ENCODE data around the gene VSIG10L2. TPM values are rescaled to one million over a fixed set of nuclear protein-coding genes. Genes with fewer than 3 reads are reported as not detected.

VSIG10L2 gene
- total RNA-seq, 1 donor from 2014 or later, result 28.2 TPM

DNA sequence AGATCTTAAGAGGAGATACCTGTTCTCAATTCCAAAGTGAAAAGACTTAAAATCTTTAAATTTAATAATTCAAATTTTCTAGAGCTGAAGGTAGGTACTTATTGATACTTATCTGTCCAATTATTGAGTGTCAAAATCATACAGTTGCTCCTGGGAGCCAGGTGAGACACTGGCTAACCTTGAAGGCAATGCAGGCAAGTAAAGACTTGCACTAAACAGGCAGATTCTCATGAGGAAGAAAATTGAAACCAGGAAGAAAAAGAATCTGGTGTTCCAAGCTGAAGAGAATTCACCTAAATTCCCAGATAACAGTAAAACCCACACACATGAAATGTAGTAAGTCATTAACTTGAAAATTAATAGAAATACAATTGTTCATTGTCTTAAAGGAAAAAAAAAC is 30.3 kb downstream of the VSIG10L2 start:
- Histone ChIP-seq H3K27ac (no peak overlapping the region), H3K9me3 (no peaks in the 10 kb centered on the region), H3K4me1 (no peaks in the 10 kb centered on the region), H3K27me3 (no peaks in the 10 kb centered on the region), H3K4me3 (no peak overlapping the region), H3K36me3 (no peaks in the 10 kb centered on the region)
- DNase-seq (ENCODE audit: extremely low spot score in 2 of 2), result no peak
- TF ChIP-seq, protein P1, sequence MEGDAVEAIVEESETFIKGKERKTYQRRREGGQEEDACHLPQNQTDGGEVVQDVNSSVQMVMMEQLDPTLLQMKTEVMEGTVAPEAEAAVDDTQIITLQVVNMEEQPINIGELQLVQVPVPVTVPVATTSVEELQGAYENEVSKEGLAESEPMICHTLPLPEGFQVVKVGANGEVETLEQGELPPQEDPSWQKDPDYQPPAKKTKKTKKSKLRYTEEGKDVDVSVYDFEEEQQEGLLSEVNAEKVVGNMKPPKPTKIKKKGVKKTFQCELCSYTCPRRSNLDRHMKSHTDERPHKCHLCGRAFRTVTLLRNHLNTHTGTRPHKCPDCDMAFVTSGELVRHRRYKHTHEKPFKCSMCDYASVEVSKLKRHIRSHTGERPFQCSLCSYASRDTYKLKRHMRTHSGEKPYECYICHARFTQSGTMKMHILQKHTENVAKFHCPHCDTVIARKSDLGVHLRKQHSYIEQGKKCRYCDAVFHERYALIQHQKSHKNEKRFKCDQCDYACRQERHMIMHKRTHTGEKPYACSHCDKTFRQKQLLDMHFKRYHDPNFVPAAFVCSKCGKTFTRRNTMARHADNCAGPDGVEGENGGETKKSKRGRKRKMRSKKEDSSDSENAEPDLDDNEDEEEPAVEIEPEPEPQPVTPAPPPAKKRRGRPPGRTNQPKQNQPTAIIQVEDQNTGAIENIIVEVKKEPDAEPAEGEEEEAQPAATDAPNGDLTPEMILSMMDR (IDR thresholded peaks at IDR 0.05), result no peak
- TF ChIP-seq POLR2A (IDR thresholded peaks at IDR 0.05) (no peak), POLR2AphosphoS5 (IDR thresholded peaks at IDR 0.05; ENCODE audit: insufficient read depth in 1 of 2, low read depth in 1 of 2) (no peak)
- intact Hi-C loops (cut with DNase I), result no loop called here

GRCh38 chr11:125977333-125977732 is 31.5 kb downstream of the VSIG10L2 start:
- Histone ChIP-seq H3K9me3 (no peaks in the 10 kb centered on the region), H3K36me3 (no peaks in the 10 kb centered on the region), H3K27me3 (no peaks in the 10 kb centered on the region), H3K27ac (no peak overlapping the region), H3K4me1 (no peaks in the 10 kb centered on the region), H3K4me3 (no peak overlapping the region)
- DNase-seq (ENCODE audit: extremely low spot score in 2 of 2), result no peak
- TF ChIP-seq, protein P1 (IDR thresholded peaks at IDR 0.05), result no peak
- TF ChIP-seq POLR2A (IDR thresholded peaks at IDR 0.05) (no peak), POLR2AphosphoS5 (IDR thresholded peaks at IDR 0.05; ENCODE audit: insufficient read depth in 1 of 2, low read depth in 1 of 2) (no peak)
- intact Hi-C loops (cut with DNase I), result no loop called here

DNA sequence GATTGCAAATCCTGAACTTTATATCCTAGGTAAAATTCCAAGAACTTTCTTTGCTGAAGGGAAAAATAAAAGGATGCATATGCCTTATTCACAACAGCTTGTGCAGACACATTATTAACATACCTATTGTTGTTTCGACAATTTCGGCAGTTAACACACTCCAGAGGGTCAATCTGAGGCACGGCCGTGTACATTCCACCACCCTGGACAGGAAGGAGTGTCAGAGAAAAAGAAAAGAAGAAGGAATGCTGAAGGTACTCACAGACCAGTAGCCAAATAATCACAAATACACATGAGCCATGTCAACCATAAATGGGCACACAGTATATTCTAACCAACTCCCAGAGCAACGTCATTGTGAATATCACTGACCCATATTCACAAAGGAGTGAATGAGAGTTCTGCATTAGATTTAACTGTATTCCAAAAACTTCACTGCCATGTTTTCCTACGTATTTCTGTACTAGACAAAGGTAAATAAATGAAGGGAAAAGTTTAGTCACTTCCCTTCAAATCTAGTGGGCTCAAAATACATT is 32.4 kb downstream of the VSIG10L2 start:
- H3K36me3 ChIP-seq, result no peaks in the 10 kb centered on the region
- H3K27ac ChIP-seq, result no peak overlapping the region
- H3K4me1 ChIP-seq, result no peaks in the 10 kb centered on the region
- DNase-seq (ENCODE audit: extremely low spot score in 2 of 2), result no peak
- no peak overlapping the region for H3K4me3 ChIP-seq
- no peaks in the 10 kb centered on the region for H3K9me3 ChIP-seq
- TF ChIP-seq POLR2A (IDR thresholded peaks at IDR 0.05) (no peak), POLR2AphosphoS5 (IDR thresholded peaks at IDR 0.05; ENCODE audit: insufficient read depth in 1 of 2, low read depth in 1 of 2) (no peak)
- TF ChIP-seq, protein P1 (IDR thresholded peaks at IDR 0.05), result no peak
- no peaks in the 10 kb centered on the region for H3K27me3 ChIP-seq
- intact Hi-C loops (cut with DNase I), result no loop called here

DNA sequence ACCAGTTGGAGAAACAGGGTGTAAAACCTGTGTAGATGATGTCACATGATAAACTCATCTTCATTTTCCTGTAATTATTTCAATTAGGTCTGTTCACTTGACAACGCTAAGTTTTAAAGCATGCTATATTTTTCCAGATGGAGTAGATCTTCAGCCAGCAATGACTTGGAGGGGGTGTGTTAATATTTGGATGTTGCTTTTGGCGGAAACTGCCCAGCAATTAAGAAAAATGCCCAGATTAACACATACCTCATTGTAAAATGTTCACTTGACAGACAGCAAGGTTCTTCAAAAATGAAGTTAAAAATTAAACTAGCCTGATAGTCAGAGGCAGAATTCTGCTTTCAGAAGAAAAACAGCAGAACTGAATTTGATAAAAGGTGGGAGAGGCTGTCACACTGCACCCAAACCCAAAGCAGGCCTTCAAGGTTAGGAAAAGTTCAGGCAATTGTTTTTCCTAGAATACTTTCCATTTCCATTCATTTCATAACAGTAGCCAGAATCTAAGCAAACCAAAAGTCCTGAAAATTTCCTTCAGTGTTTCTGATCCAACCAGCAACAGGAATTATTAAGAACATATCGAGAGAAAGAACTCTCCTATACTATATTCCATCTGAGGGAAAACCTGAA is 33.0 kb downstream of the VSIG10L2 start:
- H3K36me3 ChIP-seq, result no peaks in the 10 kb centered on the region
- H3K4me3 ChIP-seq, result no peak overlapping the region
- no peak for DNase-seq (ENCODE audit: extremely low spot score in 2 of 2)
- H3K27ac ChIP-seq, result no peak overlapping the region
- intact Hi-C loops (cut with DNase I), result no loop called here
- no peak for TF ChIP-seq POLR2AphosphoS5 (IDR thresholded peaks at IDR 0.05; ENCODE audit: insufficient read depth in 1 of 2, low read depth in 1 of 2)
- no peak for TF ChIP-seq POLR2A (IDR thresholded peaks at IDR 0.05)
- TF ChIP-seq, protein P1 (IDR thresholded peaks at IDR 0.05), result no peak
- H3K9me3 ChIP-seq, result no peaks in the 10 kb centered on the region
- no peaks in the 10 kb centered on the region for H3K4me1 ChIP-seq
- H3K27me3 ChIP-seq, result no peaks in the 10 kb centered on the region

GRCh38 chr11:125979511-125979910 is 33.7 kb downstream of the VSIG10L2 start:
- intact Hi-C loops (cut with DNase I), result no loop called here
- Histone ChIP-seq H3K4me3 (no peak overlapping the region), H3K36me3 (no peaks in the 10 kb centered on the region), H3K9me3 (no peaks in the 10 kb centered on the region), H3K27me3 (no peaks in the 10 kb centered on the region), H3K4me1 (no peaks in the 10 kb centered on the region), H3K27ac (no peak overlapping the region)
- DNase-seq (ENCODE audit: extremely low spot score in 2 of 2), result no peak
- TF ChIP-seq POLR2A (IDR thresholded peaks at IDR 0.05), result no peak
- TF ChIP-seq POLR2AphosphoS5 (IDR thresholded peaks at IDR 0.05; ENCODE audit: insufficient read depth in 1 of 2, low read depth in 1 of 2), result no peak
- TF ChIP-seq, protein P1 (IDR thresholded peaks at IDR 0.05), result no peak

All from vagina (tissue), 2 donors.